Neural crest cell (in vitro differentiated cells): ENCODE measurements around the gene RELL1. TPM values are rescaled to one million over a fixed set of nuclear protein-coding genes. Genes with fewer than 3 reads are reported as not detected.

Source experiments
- DNase-seq: peaks from one replicate; pipeline ENCODE4 v3.0.0; 2021; ENCODE audit warnings: low read depth, mixed read lengths, low spot score
- H3K27ac Mint-ChIP-seq: one replicate; pipeline ENCODE4 v1.8.0; 2021; ENCODE audit warnings: mild to moderate bottlenecking, mixed read lengths; ENCODE audit not compliant: unreplicated experiment
- H3K27me3 Mint-ChIP-seq: 2 replicates; pipeline ENCODE4 v1.8.0; 2021; ENCODE audit warnings: low read depth, mild to moderate bottlenecking, mixed read lengths
- H3K36me3 Mint-ChIP-seq: 2 replicates; pipeline ENCODE4 v1.8.0; 2021; ENCODE audit warnings: low read depth, mild to moderate bottlenecking, mixed read lengths
- H3K4me1 Mint-ChIP-seq: 2 replicates; pipeline ENCODE4 v1.8.0; 2021; ENCODE audit warnings: mixed read lengths
- H3K4me3 Mint-ChIP-seq: one replicate; pipeline ENCODE4 v1.8.0; 2021; ENCODE audit warnings: mild to moderate bottlenecking, mixed read lengths
- H3K9me3 Mint-ChIP-seq: 2 replicates; pipeline ENCODE4 v1.8.0; 2021; ENCODE audit warnings: mixed read lengths
- CTCF ChIP-seq: fragments of 200-600 bp; sonication (generic); conservative IDR thresholded peaks from 2 replicates; pipeline ENCODE4 v1.5.0; 2021; ENCODE audit warnings: antibody characterized with exemption, mild to moderate bottlenecking
- total RNA-seq: library from RNA; stranded (reverse); gene quantifications from 2 replicates; pipeline ENCODE4 v1.2.1, GENCODE V29; 2021

RELL1 gene
- total RNA-seq, 1 donor from 2014 or later: 30.3 TPM

- Mint-ChIP-seq H3K4me3 (no peak overlapping the region), H3K9me3 (peaks cover 8% of the 10 kb centered on the region), H3K4me1 (peaks cover 44% of the 10 kb centered on the region), H3K36me3 (peaks cover 19% of the 10 kb centered on the region), H3K27me3 (no peaks in the 10 kb centered on the region), H3K27ac (no peak overlapping the region)
- no peak for TF ChIP-seq CTCF
- no peak for DNase-seq
Measured at GRCh38 chr4:37651781-37652377, 34.3 kb downstream of the RELL1 start.

GRCh38 chr4:37650481-37650880 is 35.7 kb downstream of the RELL1 start:
- Mint-ChIP-seq H3K4me1 (peaks cover 45% of the 10 kb centered on the region), H3K27ac (no peak overlapping the region), H3K36me3 (peaks cover 13% of the 10 kb centered on the region), H3K27me3 (no peaks in the 10 kb centered on the region), H3K4me3 (no peak overlapping the region), H3K9me3 (peaks cover 4% of the 10 kb centered on the region)
- no peak for TF ChIP-seq CTCF
- no peak for DNase-seq

GRCh38 chr4:37649268-37649667 is 36.9 kb downstream of the RELL1 start:
- H3K4me1 Mint-ChIP-seq: peaks cover 45% of the 10 kb centered on the region
- H3K4me3 Mint-ChIP-seq: no peak overlapping the region
- no peak for DNase-seq

GRCh38 chr4:37648084-37648817 is 37.9 kb downstream of the RELL1 start:
- H3K4me3 Mint-ChIP-seq: no peak overlapping the region
- H3K4me1 Mint-ChIP-seq: peaks cover 41% of the 10 kb centered on the region
- H3K27me3 Mint-ChIP-seq: no peaks in the 10 kb centered on the region
- H3K9me3 Mint-ChIP-seq: peaks cover 4% of the 10 kb centered on the region
- no peak for TF ChIP-seq CTCF
- no peak for DNase-seq
- peaks cover 12% of the 10 kb centered on the region for H3K36me3 Mint-ChIP-seq
- no peak overlapping the region for H3K27ac Mint-ChIP-seq

More at GRCh38 chr4:37649268-37649667, 36.9 kb downstream of the RELL1 start:
- TF ChIP-seq CTCF: no peak
- Mint-ChIP-seq H3K27me3 (no peaks in the 10 kb centered on the region), H3K36me3 (peaks cover 9% of the 10 kb centered on the region), H3K27ac (no peak overlapping the region), H3K9me3 (peaks cover 4% of the 10 kb centered on the region)

GRCh38 chr4:37646247-37646646 is 39.9 kb downstream of the RELL1 start:
- no peak overlapping the region for H3K27ac Mint-ChIP-seq

More at GRCh38 chr4:37646247-37646646, 39.9 kb downstream of the RELL1 start:
- H3K4me3 Mint-ChIP-seq: no peak overlapping the region
- no peaks in the 10 kb centered on the region for H3K27me3 Mint-ChIP-seq
- DNase-seq: no peak
- H3K9me3 Mint-ChIP-seq: peaks cover 4% of the 10 kb centered on the region
- no peak for TF ChIP-seq CTCF
- H3K4me1 Mint-ChIP-seq: peaks cover 47% of the 10 kb centered on the region
- H3K36me3 Mint-ChIP-seq: peaks cover 12% of the 10 kb centered on the region
